ENCODE measurements around the gene HEATR5A. TPM values are rescaled to one million over a fixed set of nuclear protein-coding genes. Genes with fewer than 3 reads are reported as not detected.

The HEATR5A gene
- total RNA-seq, 3 donors from 2014 or later (not counting 1 experiment from before 2014, with no cell fraction given), result 12.1 to 23.9 (median 15.1) TPM

GRCh38 chr14:31377433-31377832 lies 42.9 kb downstream of the HEATR5A start:
- WGBS (ENCODE audit: insufficient coverage), result 99% methylated on average over 5 of the region's 5 CpGs
- H3K27me3 Mint-ChIP-seq (ENCODE audit: low read depth in 2 of 2), result no peaks in the 10 kb centered on the region
- no peak overlapping the region for H3K27ac ChIP-seq (ENCODE audit: low read length)

GRCh38 chr14:31371646-31372045 lies 48.7 kb downstream of the HEATR5A start:
- Histone ChIP-seq H3K4me1 (ENCODE audit: control insufficient read depth, insufficient read depth, low read length) (no peaks in the 10 kb centered on the region), H3K27me3 (ENCODE audit: control insufficient read depth, insufficient read depth, low read length) (no peaks in the 10 kb centered on the region), H3K36me3 (ENCODE audit: control insufficient read depth, insufficient read depth, low read length) (peaks cover 8% of the 10 kb centered on the region), H3K27ac (ENCODE audit: low read length) (no peak overlapping the region), H3K9me3 (ENCODE audit: control insufficient read depth, insufficient read depth, low read length) (no peaks in the 10 kb centered on the region), H3K4me3 (ENCODE audit: low read length) (no peak overlapping the region)
- Mint-ChIP-seq H3K36me3 (peaks cover 7% of the 10 kb centered on the region), H3K4me1 (peaks cover 0 to 6% of the 10 kb centered on the region in 2 donors), H3K27me3 (ENCODE audit: low read depth in 2 of 2) (no peaks in the 10 kb centered on the region), H3K9me3 (no peaks in the 10 kb centered on the region), H3K4me3 (no peak overlapping the region), H3K27ac (peak overlapping the region in 1 of 2 donors; percentile 18)
- peak in 1 of 3 donors; percentile 64 for ATAC-seq
- DNase-seq, result peak in 1 of 2 donors; percentile 4
- no peak for TF ChIP-seq CTCF (IDR thresholded peaks at IDR 0.05)
- 0% methylated on average over 2 of the region's 2 CpGs for WGBS (ENCODE audit: insufficient coverage)
- intact Hi-C loops (cut with micrococcal nuclease), result loop anchor here (2.0 kb wide), 1 partner anchor 49 kb away; the partner anchor contains the start of gene HEATR5A

More at GRCh38 chr14:31377433-31377832, 42.9 kb downstream of the HEATR5A start:
- H3K4me1 Mint-ChIP-seq, result peaks cover 9 to 12% of the 10 kb centered on the region in 2 donors
- Histone ChIP-seq H3K27me3 (ENCODE audit: control insufficient read depth, insufficient read depth, low read length) (no peaks in the 10 kb centered on the region), H3K9me3 (ENCODE audit: control insufficient read depth, insufficient read depth, low read length) (no peaks in the 10 kb centered on the region), H3K4me1 (ENCODE audit: control insufficient read depth, insufficient read depth, low read length) (peaks cover 8% of the 10 kb centered on the region), H3K4me3 (ENCODE audit: low read length) (no peak overlapping the region), H3K36me3 (ENCODE audit: control insufficient read depth, insufficient read depth, low read length) (peaks cover 6% of the 10 kb centered on the region)
- H3K36me3 Mint-ChIP-seq, result peaks cover 12% of the 10 kb centered on the region
- no peak for TF ChIP-seq CTCF (IDR thresholded peaks at IDR 0.05)
- H3K27ac Mint-ChIP-seq, result peak overlapping the region; percentile 49 to 84
- intact Hi-C loops (cut with micrococcal nuclease), result no loop called here
- no peak overlapping the region for H3K4me3 Mint-ChIP-seq
- DNase-seq, result no peak
- H3K9me3 Mint-ChIP-seq, result no peaks in the 10 kb centered on the region
- no peak for ATAC-seq

GRCh38 chr14:31363331-31364073 lies 56.8 kb downstream of the HEATR5A start:
- ATAC-seq (no peak), DNase-seq (no peak)
- intact Hi-C loops (cut with micrococcal nuclease), result no loop called here
- H3K36me3 Mint-ChIP-seq, result no peaks in the 10 kb centered on the region
- H3K27ac Mint-ChIP-seq, result no peak overlapping the region
- H3K27me3 Mint-ChIP-seq (ENCODE audit: low read depth in 2 of 2), result no peaks in the 10 kb centered on the region
- Histone ChIP-seq H3K27ac (ENCODE audit: low read length) (no peak overlapping the region), H3K4me1 (ENCODE audit: control insufficient read depth, insufficient read depth, low read length) (no peaks in the 10 kb centered on the region), H3K36me3 (ENCODE audit: control insufficient read depth, insufficient read depth, low read length) (peaks cover 6% of the 10 kb centered on the region), H3K9me3 (ENCODE audit: control insufficient read depth, insufficient read depth, low read length) (no peaks in the 10 kb centered on the region), H3K27me3 (ENCODE audit: control insufficient read depth, insufficient read depth, low read length) (no peaks in the 10 kb centered on the region), H3K4me3 (ENCODE audit: low read length) (no peak overlapping the region)
- H3K4me3 Mint-ChIP-seq, result no peak overlapping the region
- no peaks in the 10 kb centered on the region for H3K4me1 Mint-ChIP-seq
- WGBS (ENCODE audit: insufficient coverage), result 94% methylated on average over 4 of the region's 5 CpGs
- no peaks in the 10 kb centered on the region for H3K9me3 Mint-ChIP-seq
- TF ChIP-seq CTCF (IDR thresholded peaks at IDR 0.05), result no peak
